K562 (cell line): ENCODE measurements around the gene RNF13. TPM values are rescaled to one million over a fixed set of nuclear protein-coding genes. Genes with fewer than 3 reads are reported as not detected.

Experiments used
- ATAC-seq: fragments of 200-7000 bp; cut with Tn5 transposase; 3 replicates; pipeline ENCODE4 v1.9.1; 2020; ENCODE audit warnings: moderate library complexity
- BruUV-seq: library from RNA; stranded (reverse); fragments of 400-500 nt; replicated peaks from 2 replicates; lab custom pipeline; 2021; lab: Mats Ljungman, UMichigan
- CTCF ChIA-PET: fragments of 300-600 bp; formaldehyde crosslinking; extraction: SDS; loops from one replicate; lab custom pipeline; 2021; ENCODE audit warnings: low intra/inter-chr PET ratio; lab: Yijun Ruan, JAX
- POLR2A ChIA-PET: fragments of 300-600, 350-650 bp; sonication (Branson Sonifier 250); formaldehyde crosslinking; extraction: SDS; loops from one replicate; lab custom pipeline; 2021; ENCODE audit warnings: antibody characterized with exemption, inconsistent platforms; lab: Yijun Ruan, JAX
- DNase-seq, 4 experiments: peaks; one replicate each; pipeline versions ENCODE4 v3.0.0 to v3.0.0-alpha.2; 2011 to 2018; ENCODE audit warnings: low spot score in 3 of 4, mixed read lengths in 3 of 4; ENCODE audit errors: extremely low read depth in 1 of 4
- FAIRE-seq: peaks from 2 replicates; lab custom pipeline; 2011; peaks lifted over from hg19 to GRCh38; lab: Jason Lieb, UNC
- H2AFZ ChIP-seq: 2 replicates; pipeline ENCODE4 v1.6.0; 2011; ENCODE audit warnings: low read depth, low read length, control low read depth, inconsistent platforms
- H3K27ac ChIP-seq: fragments of 200-600 bp; 3 replicates; pipeline ENCODE4 v1.8.0; 2011; ENCODE audit warnings: low read depth, mild to moderate bottlenecking, control low read depth, inconsistent platforms, low read length, moderate library complexity, mixed read lengths; ENCODE audit errors: extremely low read depth
- H3K27me3 ChIP-seq, 2 experiments: fragments of 300-600 bp in 1 of 2; 2 replicates in 1 of 2; 3 replicates in 1 of 2; pipeline versions ENCODE4 v1.6.0 to v1.8.0; 2011; ENCODE audit warnings: inconsistent platforms in 2 of 2, low read length in 2 of 2, mild to moderate bottlenecking in 1 of 2, mixed read lengths in 1 of 2, moderate library complexity in 1 of 2; ENCODE audit not compliant: control insufficient read depth in 2 of 2, insufficient read depth in 2 of 2
- H3K36me3 ChIP-seq: fragments of 300-600 bp; 3 replicates; pipeline ENCODE4 v1.8.0; 2011; ENCODE audit warnings: mild to moderate bottlenecking, low read length, inconsistent platforms; ENCODE audit not compliant: control insufficient read depth, insufficient read depth
- H3K4me1 ChIP-seq, 2 experiments: fragments of 200-600 bp in 1 of 2; replicated peaks in 1 of 2; 2 replicates in 1 of 2; 3 replicates in 1 of 2; pipeline versions ENCODE4 v1.5.1 to v1.8.0; 2011; ENCODE audit warnings: inconsistent platforms in 2 of 2, low read length in 2 of 2, mild to moderate bottlenecking in 1 of 2, mixed read lengths in 1 of 2, moderate library complexity in 1 of 2; ENCODE audit not compliant: control insufficient read depth in 2 of 2, insufficient read depth in 2 of 2
- H3K4me2 ChIP-seq: 2 replicates; pipeline ENCODE4 v1.6.1; 2011; ENCODE audit warnings: low read length, control low read depth, inconsistent platforms, mixed read lengths; ENCODE audit not compliant: insufficient read depth
- H3K4me3 ChIP-seq: fragments of 200-600 bp; sonication (generic), shearing (Covaris generic); 2 replicates; pipeline ENCODE4 v1.5.1; 2016; ENCODE audit warnings: control low read depth, inconsistent platforms
- H3K79me2 ChIP-seq: fragments of 200-600 bp; 3 replicates; pipeline ENCODE4 v1.8.0; 2011; ENCODE audit warnings: low read length, inconsistent platforms; ENCODE audit not compliant: control insufficient read depth, insufficient read depth
- H3K9ac ChIP-seq, 2 experiments: 2 replicates each; pipeline versions ENCODE4 v1.6.0 to v1.6.1; 2011; ENCODE audit warnings: low read depth in 2 of 2, low read length in 2 of 2, control low read depth in 1 of 2, inconsistent platforms in 1 of 2, mild to moderate bottlenecking in 1 of 2, mixed read lengths in 1 of 2; ENCODE audit not compliant: insufficient read depth in 1 of 2
- H3K9me1 ChIP-seq: one replicate; pipeline ENCODE4 v1.6.0; 2011; ENCODE audit warnings: inconsistent platforms, mild to moderate bottlenecking, low read length, moderate library complexity; ENCODE audit not compliant: control insufficient read depth, insufficient read depth
- H3K9me3 ChIP-seq: replicated peaks from 2 replicates; pipeline ENCODE4 v1.5.1; 2011; ENCODE audit warnings: low read depth, low read length, inconsistent platforms; ENCODE audit not compliant: control insufficient read depth, insufficient read depth
- H4K20me1 ChIP-seq: replicated peaks from 2 replicates; pipeline ENCODE4 v1.6.1; 2011; ENCODE audit warnings: low read length, inconsistent platforms, mixed read lengths; ENCODE audit not compliant: control insufficient read depth, insufficient read depth
- BRF1 ChIP-seq: IDR thresholded peaks from 3 replicates; pipeline ENCODE4 v1.6.1; 2011; ENCODE audit warnings: borderline replicate concordance, mild to moderate bottlenecking; ENCODE audit not compliant: insufficient read length; ENCODE audit errors: extremely low read depth
- CREB1 ChIP-seq, 2 experiments: sonication (generic) in 1 of 2; formaldehyde crosslinking in 1 of 2; IDR thresholded peaks; 2 replicates each; pipeline versions ENCODE4 v1.6.1 to v1.8.0; 2012 to 2022; ENCODE audit warnings: inconsistent platforms in 1 of 2, mild to moderate bottlenecking in 1 of 2, missing genetic modification reagents in 1 of 2, moderate library complexity in 1 of 2
- FUS ChIP-seq: fragments of 200-400 bp; formaldehyde crosslinking; optimal IDR thresholded peaks from 2 replicates; pipeline ENCODE3; 2017; ENCODE audit warnings: low read depth, low read length
- HOXB6 ChIP-seq: fragments of 250-450 bp; sonication (Bioruptor Pico); IDR thresholded peaks from 2 replicates; pipeline ENCODE4 v1.5.1; 2022; ENCODE audit warnings: mild to moderate bottlenecking, borderline replicate concordance
- KHSRP ChIP-seq: fragments of 450-650 bp; IDR thresholded peaks from 2 replicates; pipeline ENCODE4 v1.6.1; 2017
- MAFG ChIP-seq: fragments of 450-650 bp; conservative IDR thresholded peaks from 2 replicates; pipeline ENCODE4 v1.6.1; 2016; ENCODE audit warnings: missing genetic modification characterization, missing compliant biosample characterization
- MEF2D ChIP-seq: conservative IDR thresholded peaks from 2 replicates; pipeline ENCODE4 v1.6.1; 2016; ENCODE audit warnings: low read depth, missing genetic modification characterization, missing compliant biosample characterization
- MYNN ChIP-seq, 2 experiments: sonication (generic); formaldehyde crosslinking in 1 of 2; IDR thresholded peaks; 2 replicates each; pipeline versions ENCODE4 v1.5.0 to v1.6.1; 2016 to 2020; ENCODE audit warnings: antibody characterized with exemption in 1 of 2, missing genetic modification reagents in 1 of 2
- NEUROD1 ChIP-seq: fragments of 150-350 bp; IDR thresholded peaks from 2 replicates; pipeline ENCODE4 v1.6.1; 2014; ENCODE audit warnings: borderline replicate concordance, low read length, low read depth; ENCODE audit not compliant: partially characterized antibody
- PML ChIP-seq: IDR thresholded peaks from 2 replicates; pipeline ENCODE4 v1.6.1; 2012; ENCODE audit warnings: low read length, inconsistent platforms
- SLC30A9 ChIP-seq: fragments of 250-450 bp; sonication (Bioruptor Pico); IDR thresholded peaks from 2 replicates; pipeline ENCODE4 v1.8.0; 2022; ENCODE audit warnings: mild to moderate bottlenecking, moderate library complexity
- SNIP1 ChIP-seq: fragments of 450-650 bp; IDR thresholded peaks from 2 replicates; pipeline ENCODE4 v1.7.1; 2017; ENCODE audit warnings: low read depth, mild to moderate bottlenecking
- SRSF7 ChIP-seq: fragments of 200-400 bp; formaldehyde crosslinking; optimal IDR thresholded peaks from 2 replicates; pipeline ENCODE3; 2017; ENCODE audit warnings: mild to moderate bottlenecking, low read depth, low read length
- ZNF274 ChIP-seq: IDR thresholded peaks from 2 replicates; pipeline ENCODE4 v1.6.1; 2011; ENCODE audit warnings: low read depth, mild to moderate bottlenecking, low read length, moderate library complexity, borderline replicate concordance
- ZNF589 ChIP-seq: fragments of 200-800 bp; sonication (Bioruptor generic); IDR thresholded peaks from 2 replicates; pipeline ENCODE4 v1.6.1; 2016; ENCODE audit warnings: low read depth, missing genetic modification characterization, missing compliant biosample characterization
- ZNF695 ChIP-seq: fragments of 450-650 bp; formaldehyde crosslinking; IDR thresholded peaks from 2 replicates; pipeline ENCODE4 v1.4.0; 2020; ENCODE audit warnings: mild to moderate bottlenecking, moderate library complexity
- WGBS: fragments of 100-300 bp; shearing (Covaris generic); methylation state at CpG from one replicate; pipeline ENCODE4 v1.1.6; 2016; ENCODE audit warnings: low coverage, mixed read lengths; ENCODE audit not compliant: insufficient coverage; ENCODE audit errors: missing lambda C conversion rate; 5-methylcytosine and 5-hydroxymethylcytosine counted together
- in situ Hi-C: fragments of 300-500 bp; cut with MboI; formaldehyde crosslinking; loops from 4 replicates; pipeline ENCODE4 v1.15.0; 2018; ENCODE audit warnings: inconsistent platforms, mixed read lengths
- intact Hi-C: fragments of 100-400 bp; cut with micrococcal nuclease; formaldehyde crosslinking; loops from 2 replicates; pipeline ENCODE4 v1.14.2; 2022
- polyA plus RNA-seq, 8 experiments: library from polyadenylated mRNA; depleted of rRNA in 4 of 8; stranded (reverse) in 5 of 8; unstranded in 3 of 8; fragments of >200 nt; fragmentation: Nextera tagmentation in 2 of 8; fragmentation: Illumina TruSeq in 1 of 8; extraction: Ambion mirVana in 2 of 8; extraction: Trizol in 1 of 8; gene quantifications; 2 replicates each; pipeline versions ENCODE4 v1.2.1 to v1.2.3, GENCODE V29; 2011 to 2014; ENCODE audit warnings: inconsistent platforms in 1 of 8, missing spikeins in 1 of 8
- total RNA-seq, 7 experiments: library from RNA; depleted of rRNA in 6 of 7; stranded (reverse); fragments of >200 nt in 6 of 7; fragmentation: Illumina TruSeq in 2 of 7; extraction: Trizol in 2 of 7; gene quantifications; 2 replicates each; pipeline versions ENCODE4 v1.2.1 to v1.2.3, GENCODE V29; 2011 to 2021; ENCODE audit warnings: low replicate concordance in 1 of 7
- TF ChIP-seq, protein P1 (sequence below), 3 experiments: fragments of 200-800 bp in 1 of 3; sonication (Bioruptor generic) in 1 of 3; sonication (generic) in 1 of 3; formaldehyde crosslinking in 1 of 3; IDR thresholded peaks; 2 replicates each; pipeline versions ENCODE4 v1.6.1 to v1.8.0; 2016 to 2022; ENCODE audit warnings: mild to moderate bottlenecking in 2 of 3, missing compliant biosample characterization in 2 of 3, missing genetic modification characterization in 2 of 3, missing genetic modification reagents in 1 of 3
- TF ChIP-seq, protein P2 (sequence below), 2 experiments: IDR thresholded peaks; 2 replicates each; pipeline ENCODE4 v1.6.1; 2011; ENCODE audit warnings: borderline replicate concordance in 1 of 2, control low read depth in 1 of 2, low read depth in 1 of 2, low read length in 1 of 2, mild to moderate bottlenecking in 1 of 2, mixed read lengths in 1 of 2, moderate library complexity in 1 of 2; ENCODE audit not compliant: insufficient read depth in 1 of 2, insufficient read length in 1 of 2, poor library complexity in 1 of 2, severe bottlenecking in 1 of 2; ENCODE audit errors: extremely low read depth in 1 of 2
- TF ChIP-seq, protein P3 (sequence below): fragments of 250-450 bp; sonication (Bioruptor Pico); IDR thresholded peaks from 2 replicates; pipeline ENCODE4 v1.8.0; 2022; ENCODE audit warnings: moderate library complexity, mild to moderate bottlenecking, inconsistent platforms

RNF13 gene
- total and polyA plus RNA-seq, 9 of the 15 experiments (the other 6 are each of a cell fraction or from before 2014, with no cell fraction given): 12.7 to 35.8 (median 18.9) TPM

DNA sequence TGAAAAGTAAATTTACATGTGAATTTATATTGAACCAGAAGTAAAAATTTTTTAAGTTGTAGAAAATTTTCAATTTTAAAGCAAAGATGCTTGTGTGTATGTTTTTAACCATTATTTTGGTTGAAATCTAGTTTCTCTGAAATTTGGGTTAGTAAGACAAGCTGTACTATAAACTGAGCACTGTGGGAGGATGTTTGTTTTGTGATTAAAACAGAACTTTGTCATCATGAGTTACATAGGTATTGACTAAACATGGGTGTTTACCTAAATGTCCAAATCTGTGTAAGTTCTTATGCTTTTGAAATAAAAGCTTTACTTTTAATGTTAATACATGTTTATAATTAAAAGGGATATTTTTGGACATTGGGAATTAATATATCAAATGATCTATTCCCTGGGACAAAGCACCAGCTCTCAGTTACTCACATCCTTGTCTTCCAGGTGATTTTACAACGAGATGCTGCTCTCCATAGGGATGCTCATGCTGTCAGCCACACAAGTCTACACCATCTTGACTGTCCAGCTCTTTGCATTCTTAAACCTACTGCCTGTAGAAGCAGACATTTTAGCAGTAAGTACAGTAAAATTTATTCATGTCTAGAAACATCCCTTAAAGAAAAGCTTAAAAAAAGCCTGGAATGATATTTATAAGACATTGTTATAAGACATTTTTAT is 32.7 kb downstream of the RNF13 start:
- no peaks in the 10 kb centered on the region for H3K9me1 ChIP-seq
- in situ Hi-C loops (no loop called here), intact Hi-C loops (no loop called here)
- no TSS peak for BruUV-seq
- no peak for TF ChIP-seq MAFG
- TF ChIP-seq, protein P1, sequence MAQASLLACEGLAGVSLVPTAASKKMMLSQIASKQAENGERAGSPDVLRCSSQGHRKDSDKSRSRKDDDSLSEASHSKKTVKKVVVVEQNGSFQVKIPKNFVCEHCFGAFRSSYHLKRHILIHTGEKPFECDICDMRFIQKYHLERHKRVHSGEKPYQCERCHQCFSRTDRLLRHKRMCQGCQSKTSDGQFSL (CRISPR knock-in tag; IDR thresholded peaks at IDR 0.05): no peak
- TF ChIP-seq, protein P1 (tag; IDR thresholded peaks at IDR 0.05): no peak
- TF ChIP-seq, protein P2, sequence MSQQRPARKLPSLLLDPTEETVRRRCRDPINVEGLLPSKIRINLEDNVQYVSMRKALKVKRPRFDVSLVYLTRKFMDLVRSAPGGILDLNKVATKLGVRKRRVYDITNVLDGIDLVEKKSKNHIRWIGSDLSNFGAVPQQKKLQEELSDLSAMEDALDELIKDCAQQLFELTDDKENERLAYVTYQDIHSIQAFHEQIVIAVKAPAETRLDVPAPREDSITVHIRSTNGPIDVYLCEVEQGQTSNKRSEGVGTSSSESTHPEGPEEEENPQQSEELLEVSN (IDR thresholded peaks at IDR 0.05; ENCODE audit: borderline replicate concordance in 1 of 2, extremely low read depth in 1 of 2, insufficient read depth in 1 of 2, insufficient read length in 1 of 2, low read depth in 1 of 2, low read length in 1 of 2, poor library complexity in 1 of 2, severe bottlenecking in 1 of 2): no peak
- TF ChIP-seq ZNF274: no peak
- no peak for TF ChIP-seq ZNF589 (CRISPR knock-in tag)
- no peak for TF ChIP-seq SNIP1
- TF ChIP-seq PML: no peak
- TF ChIP-seq CREB1 (IDR thresholded peaks at IDR 0.05): no peak
- TF ChIP-seq CREB1 (CRISPR knock-in tag; IDR thresholded peaks at IDR 0.05): no peak
- no peak for TF ChIP-seq SLC30A9 (CRISPR knock-in tag)
- no peak for TF ChIP-seq FUS
- TF ChIP-seq MEF2D: no peak
- no peak for TF ChIP-seq BRF1
- TF ChIP-seq HOXB6 (CRISPR knock-in tag): no peak
- TF ChIP-seq NEUROD1: no peak
- TF ChIP-seq, protein P3, sequence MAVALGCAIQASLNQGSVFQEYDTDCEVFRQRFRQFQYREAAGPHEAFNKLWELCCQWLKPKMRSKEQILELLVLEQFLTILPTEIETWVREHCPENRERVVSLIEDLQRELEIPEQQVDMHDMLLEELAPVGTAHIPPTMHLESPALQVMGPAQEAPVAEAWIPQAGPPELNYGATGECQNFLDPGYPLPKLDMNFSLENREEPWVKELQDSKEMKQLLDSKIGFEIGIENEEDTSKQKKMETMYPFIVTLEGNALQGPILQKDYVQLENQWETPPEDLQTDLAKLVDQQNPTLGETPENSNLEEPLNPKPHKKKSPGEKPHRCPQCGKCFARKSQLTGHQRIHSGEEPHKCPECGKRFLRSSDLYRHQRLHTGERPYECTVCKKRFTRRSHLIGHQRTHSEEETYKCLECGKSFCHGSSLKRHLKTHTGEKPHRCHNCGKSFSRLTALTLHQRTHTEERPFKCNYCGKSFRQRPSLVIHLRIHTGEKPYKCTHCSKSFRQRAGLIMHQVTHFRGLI: no peak
- no peak for TF ChIP-seq SRSF7
- no peak for TF ChIP-seq ZNF695 (CRISPR knock-in tag)
- TF ChIP-seq MYNN (IDR thresholded peaks at IDR 0.05): no peak
- TF ChIP-seq MYNN (CRISPR knock-in tag; IDR thresholded peaks at IDR 0.05): no peak
- no peak for TF ChIP-seq KHSRP
- FAIRE-seq (no peak), DNase-seq (no peak), ATAC-seq (no peak)
- no peak overlapping the region for H2AFZ ChIP-seq
- no peak overlapping the region for H3K9ac ChIP-seq
- no peaks in the 10 kb centered on the region for H3K27me3 ChIP-seq
- ChIA-PET POLR2A (no interaction called here), CTCF (no interaction called here)
- WGBS: 18% methylated on average over 1 of the region's 1 CpG
- H4K20me1 ChIP-seq: no peaks in the 10 kb centered on the region
- H3K9me3 ChIP-seq: no peaks in the 10 kb centered on the region
- H3K4me3 ChIP-seq: no peak overlapping the region
- H3K79me2 ChIP-seq: no peaks in the 10 kb centered on the region; the same call in 1 of the 3 replicates
- H3K4me2 ChIP-seq: no peak overlapping the region
- H3K27ac ChIP-seq: no peak overlapping the region
- no peaks in the 10 kb centered on the region; the same call in 2 of the 3 replicates for H3K36me3 ChIP-seq
- H3K4me1 ChIP-seq: no peaks in the 10 kb centered on the region
